ENCODE data around the gene EEF1AKMT2.

EEF1AKMT2 gene

GRCh38 chr10:124791547-124792348 is at the start of gene EEF1AKMT2:
Gene EEF1AKMT2 (minus strand): TSS chr10:124791887. CDS start chr10:124791833, 54 bp downstream.
- H3K27me3 ChIP-seq (replicated peaks): no peaks in the 10 kb centered on the region
- peak within 1 kb of the TSS; percentile 98 for H3K4me3 ChIP-seq (ENCODE audit: low read depth, low read length)
- peak; percentile 73 for DNase-seq
- H3K27ac ChIP-seq: peak within 1 kb of the TSS; percentile 73
- no peak for TF ChIP-seq CTCF (IDR thresholded peaks at IDR 0.05; ENCODE audit: low read depth, low read length, missing control alignments)
- in situ Hi-C loops (cut with HindIII; ENCODE audit: low pct_ligation_motif_present, low sequenced_read_pairs): no loop called here
- peaks cover 2% of the 10 kb centered on the region for H3K36me3 ChIP-seq (replicated peaks)

GRCh38 chr10:124837687-124838086 is 46.0 kb upstream of the EEF1AKMT2 start:
- no peak for DNase-seq
- no peak for TF ChIP-seq CTCF (IDR thresholded peaks at IDR 0.05; ENCODE audit: low read depth, low read length, missing control alignments)

GRCh38 chr10:124831116-124831515 is 39.4 kb upstream of the EEF1AKMT2 start:
- H3K4me3 ChIP-seq (ENCODE audit: low read depth, low read length): no peak overlapping the region
- peaks cover 52% of the 10 kb centered on the region for H3K36me3 ChIP-seq (replicated peaks)
- TF ChIP-seq CTCF (IDR thresholded peaks at IDR 0.05; ENCODE audit: low read depth, low read length, missing control alignments): no peak

More at GRCh38 chr10:124837687-124838086, 46.0 kb upstream of the EEF1AKMT2 start:
- in situ Hi-C loops (cut with HindIII; ENCODE audit: low pct_ligation_motif_present, low sequenced_read_pairs): no loop called here
- Histone ChIP-seq H3K36me3 (replicated peaks) (peaks cover 19% of the 10 kb centered on the region), H3K27ac (no peak overlapping the region), H3K27me3 (replicated peaks) (no peaks in the 10 kb centered on the region), H3K4me3 (ENCODE audit: low read depth, low read length) (no peak overlapping the region)

GRCh38 chr10:124830445-124830844 is 38.8 kb upstream of the EEF1AKMT2 start:
- H3K36me3 ChIP-seq (replicated peaks): peaks cover 48% of the 10 kb centered on the region
- no peaks in the 10 kb centered on the region for H3K27me3 ChIP-seq (replicated peaks)
- in situ Hi-C loops (cut with HindIII; ENCODE audit: low pct_ligation_motif_present, low sequenced_read_pairs): no loop called here
- H3K27ac ChIP-seq: no peak overlapping the region
- no peak overlapping the region for H3K4me3 ChIP-seq (ENCODE audit: low read depth, low read length)
- no peak for TF ChIP-seq CTCF (IDR thresholded peaks at IDR 0.05; ENCODE audit: low read depth, low read length, missing control alignments)
- DNase-seq: no peak

More at GRCh38 chr10:124831116-124831515, 39.4 kb upstream of the EEF1AKMT2 start:
- no peak overlapping the region for H3K27ac ChIP-seq
- in situ Hi-C loops (cut with HindIII; ENCODE audit: low pct_ligation_motif_present, low sequenced_read_pairs): no loop called here
- no peak for DNase-seq
- H3K27me3 ChIP-seq (replicated peaks): no peaks in the 10 kb centered on the region

- Histone ChIP-seq H3K4me3 (ENCODE audit: low read depth, low read length) (no peak overlapping the region), H3K27me3 (replicated peaks) (no peaks in the 10 kb centered on the region), H3K36me3 (replicated peaks) (peaks cover 43% of the 10 kb centered on the region), H3K27ac (no peak overlapping the region)
- DNase-seq: no peak
- in situ Hi-C loops (cut with HindIII; ENCODE audit: low pct_ligation_motif_present, low sequenced_read_pairs): no loop called here
- no peak for TF ChIP-seq CTCF (IDR thresholded peaks at IDR 0.05; ENCODE audit: low read depth, low read length, missing control alignments)
Measured at GRCh38 chr10:124829447-124830115, 37.9 kb upstream of the EEF1AKMT2 start.
